Activated CD8-positive, alpha-beta memory T cell treated with anti-CD3 and anti-CD28 coated beads, Interleukin-2, amount 50 U/mL, for 4 hours (primary cell): ENCODE data around the gene GIGYF2.
"Not testable (repeated sequence)": the region's sequence is repeated elsewhere in the genome, so short reads cannot be mapped to it uniquely, and the experiment has no call there.

Experiments used
- DNase-seq: peaks from one replicate; pipeline ENCODE4 v3.0.0-alpha.2; 2020

Gene GIGYF2

GRCh38 chr2:232691117-232691516, 6.0 kb upstream of the GIGYF2 start:
- not testable (repeated sequence) for DNase-seq

- no peak for DNase-seq
These were observed 3.8 kb upstream of the GIGYF2 start for GRCh38 chr2:232693344-232693743.

- no peak for DNase-seq
These were observed 497 bp upstream of the GIGYF2 start for GRCh38 chr2:232696609-232697058.

GRCh38 chr2:232697807-232698110, 628 bp downstream of the GIGYF2 start:
- DNase-seq = no peak

- DNase-seq = no peak
These were observed 1.5 kb downstream of the GIGYF2 start for GRCh38 chr2:232698556-232699091.

- DNase-seq = no peak
These were observed 2.0 kb downstream of the GIGYF2 start for GRCh38 chr2:232699110-232699509.

- DNase-seq = no peak
These were observed 3.0 kb downstream of the GIGYF2 start for GRCh38 chr2:232700154-232700553.

GRCh38 chr2:232707076-232707475, 9.9 kb downstream of the GIGYF2 start:
- DNase-seq = no peak

- no peak for DNase-seq
These were observed 16.4 kb downstream of the GIGYF2 start for GRCh38 chr2:232713505-232713904.

GRCh38 chr2:232714969-232715368, 17.8 kb downstream of the GIGYF2 start:
- no peak for DNase-seq

GRCh38 chr2:232720056-232720455, 22.9 kb downstream of the GIGYF2 start:
- DNase-seq = not testable (repeated sequence)

- DNase-seq = no peak
These were observed 24.1 kb downstream of the GIGYF2 start for GRCh38 chr2:232721261-232721660.

GRCh38 chr2:232721882-232722281, 24.8 kb downstream of the GIGYF2 start:
- DNase-seq = no peak

- DNase-seq = no peak
These were observed 25.9 kb downstream of the GIGYF2 start for GRCh38 chr2:232723027-232723426.

- no peak for DNase-seq
These were observed 31.7 kb downstream of the GIGYF2 start for GRCh38 chr2:232728785-232729184.

GRCh38 chr2:232731470-232731869, 34.3 kb downstream of the GIGYF2 start:
- no peak for DNase-seq

- no peak for DNase-seq
These were observed 44.2 kb downstream of the GIGYF2 start for GRCh38 chr2:232741294-232741693.

GRCh38 chr2:232741972-232742371, 44.8 kb downstream of the GIGYF2 start:
- DNase-seq = no peak

GRCh38 chr2:232744963-232745362, 47.8 kb downstream of the GIGYF2 start:
- DNase-seq = no peak

GRCh38 chr2:232748038-232748437, 50.9 kb downstream of the GIGYF2 start:
- no peak for DNase-seq

GRCh38 chr2:232749331-232749730, 52.2 kb downstream of the GIGYF2 start:
- no peak for DNase-seq

- no peak for DNase-seq
These were observed 53.1 kb downstream of the GIGYF2 start for GRCh38 chr2:232750135-232750671.

GRCh38 chr2:232757905-232758304, 60.8 kb downstream of the GIGYF2 start:
- no peak for DNase-seq

GRCh38 chr2:232761301-232761907, 64.3 kb downstream of the GIGYF2 start:
- DNase-seq = peak; percentile 21

- no peak for DNase-seq
These were observed 70.7 kb downstream of the GIGYF2 start for GRCh38 chr2:232767866-232768265.
